ENCODE measurements around the gene PDZRN3. TPM values are rescaled to one million over a fixed set of nuclear protein-coding genes. Genes with fewer than 3 reads are reported as not detected.

Gene PDZRN3
- total and polyA plus RNA-seq, 3 donors from 2014 or later: 15.8 to 30.8 (median 23.1) TPM

- no peak overlapping the region for H3K4me3 ChIP-seq
- no peak for TF ChIP-seq POLR2A (IDR thresholded peaks at IDR 0.05)
- no peak for TF ChIP-seq CTCF (IDR thresholded peaks at IDR 0.05)
- H3K9me3 ChIP-seq: no peaks in the 10 kb centered on the region
- intact Hi-C loops (cut with DNase I; ENCODE audit: low total_unique reads): no loop called here
- H3K4me1 ChIP-seq: peaks cover 17% of the 10 kb centered on the region
- 68 to 70% methylated on average over 10 of the region's 10 CpGs for WGBS, 2 donors
- H3K36me3 ChIP-seq (ENCODE audit: low read depth, missing control alignments): no peaks in the 10 kb centered on the region
- no peaks in the 10 kb centered on the region for H3K27me3 ChIP-seq
- no peak overlapping the region for H3K27ac ChIP-seq
- DNase-seq: peak; percentile 26
Measured at GRCh38 chr3:73561494-73561893, 63.2 kb downstream of the PDZRN3 start.

DNA sequence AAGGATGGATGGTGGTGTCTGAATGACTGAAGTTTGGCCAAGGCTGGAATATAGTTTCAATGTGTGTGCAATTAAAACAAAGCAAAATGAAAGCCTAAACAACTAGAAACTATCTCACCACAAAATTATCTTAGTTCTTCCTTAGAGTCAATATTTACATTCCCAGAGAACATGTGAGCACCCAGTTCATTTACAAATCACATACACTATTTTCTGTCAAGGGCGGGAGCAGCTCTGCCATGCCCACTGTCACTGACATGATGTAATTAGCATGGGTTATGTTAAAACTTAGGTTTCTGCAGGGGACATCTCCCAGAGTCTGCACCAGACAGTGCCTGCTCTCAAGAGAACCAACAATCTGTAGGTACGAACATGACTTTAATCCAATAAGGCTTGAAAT, 65.0 kb downstream of the PDZRN3 start:
- no peak overlapping the region for H3K27ac ChIP-seq
- intact Hi-C loops (cut with DNase I; ENCODE audit: low total_unique reads): no loop called here
- no peak overlapping the region for H3K4me3 ChIP-seq
- H3K27me3 ChIP-seq: no peaks in the 10 kb centered on the region
- H3K36me3 ChIP-seq (ENCODE audit: low read depth, missing control alignments): no peaks in the 10 kb centered on the region
- 87 to 94% methylated on average over 2 of the region's 2 CpGs for WGBS, 2 donors
- DNase-seq: no peak
- peaks cover 17% of the 10 kb centered on the region for H3K4me1 ChIP-seq
- H3K9me3 ChIP-seq: no peaks in the 10 kb centered on the region
- TF ChIP-seq POLR2A (IDR thresholded peaks at IDR 0.05) (no peak), CTCF (IDR thresholded peaks at IDR 0.05) (no peak)

GRCh38 chr3:73558727-73559075, 66.0 kb downstream of the PDZRN3 start:
- TF ChIP-seq CTCF (IDR thresholded peaks at IDR 0.05): no peak
- TF ChIP-seq POLR2A (IDR thresholded peaks at IDR 0.05): no peak
- intact Hi-C loops (cut with DNase I; ENCODE audit: low total_unique reads): no loop called here
- no peak overlapping the region for H3K27ac ChIP-seq
- H3K9me3 ChIP-seq: no peaks in the 10 kb centered on the region
- no peaks in the 10 kb centered on the region for H3K36me3 ChIP-seq (ENCODE audit: low read depth, missing control alignments)
- no peaks in the 10 kb centered on the region for H3K27me3 ChIP-seq
- no peak overlapping the region for H3K4me3 ChIP-seq
- H3K4me1 ChIP-seq: peaks cover 17% of the 10 kb centered on the region
- DNase-seq: no peak
- WGBS, 2 donors: 46 to 67% methylated on average over 4 of the region's 4 CpGs

DNA sequence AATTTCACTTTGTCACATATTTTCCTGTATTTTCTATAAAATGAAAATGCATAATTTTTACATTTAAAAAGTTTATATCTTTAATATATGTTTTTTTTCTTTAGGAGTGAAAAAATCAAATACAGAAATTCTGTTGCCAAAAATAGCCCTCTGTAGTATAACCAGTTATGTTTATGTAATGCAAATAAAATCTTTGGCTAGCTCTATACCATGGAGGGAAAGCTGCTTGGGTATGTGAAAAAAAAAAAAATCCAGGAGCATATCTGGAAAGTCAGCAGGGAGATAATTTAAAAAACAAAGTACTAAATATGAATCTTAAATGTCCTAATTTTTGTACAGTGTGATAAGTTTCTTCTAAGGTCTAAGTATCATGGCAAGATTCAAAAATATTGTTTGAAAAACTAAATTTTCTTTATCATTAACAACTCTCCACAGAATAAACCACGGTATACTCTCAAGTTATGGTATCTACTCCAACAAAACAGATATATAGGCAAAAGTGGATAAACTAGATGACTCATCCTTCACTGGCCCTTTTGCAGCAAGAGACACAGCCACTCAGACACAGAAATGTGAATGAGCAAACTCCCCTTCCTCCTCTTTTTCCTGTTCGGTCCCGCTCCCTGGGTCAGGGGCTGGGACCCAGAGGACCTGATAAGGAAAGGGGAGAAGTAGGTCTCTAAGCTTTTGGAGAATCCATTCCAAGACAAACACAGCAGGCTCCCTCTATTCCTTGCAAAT, 66.6 kb downstream of the PDZRN3 start:
- Histone ChIP-seq H3K27ac (no peak overlapping the region), H3K36me3 (ENCODE audit: low read depth, missing control alignments) (no peaks in the 10 kb centered on the region), H3K9me3 (no peaks in the 10 kb centered on the region), H3K4me3 (no peak overlapping the region), H3K27me3 (no peaks in the 10 kb centered on the region), H3K4me1 (peaks cover 17% of the 10 kb centered on the region)
- intact Hi-C loops (cut with DNase I; ENCODE audit: low total_unique reads): no loop called here
- TF ChIP-seq POLR2A (IDR thresholded peaks at IDR 0.05): no peak
- WGBS, 2 donors: 44 to 47% methylated on average over 3 of the region's 3 CpGs
- no peak for DNase-seq

DNA sequence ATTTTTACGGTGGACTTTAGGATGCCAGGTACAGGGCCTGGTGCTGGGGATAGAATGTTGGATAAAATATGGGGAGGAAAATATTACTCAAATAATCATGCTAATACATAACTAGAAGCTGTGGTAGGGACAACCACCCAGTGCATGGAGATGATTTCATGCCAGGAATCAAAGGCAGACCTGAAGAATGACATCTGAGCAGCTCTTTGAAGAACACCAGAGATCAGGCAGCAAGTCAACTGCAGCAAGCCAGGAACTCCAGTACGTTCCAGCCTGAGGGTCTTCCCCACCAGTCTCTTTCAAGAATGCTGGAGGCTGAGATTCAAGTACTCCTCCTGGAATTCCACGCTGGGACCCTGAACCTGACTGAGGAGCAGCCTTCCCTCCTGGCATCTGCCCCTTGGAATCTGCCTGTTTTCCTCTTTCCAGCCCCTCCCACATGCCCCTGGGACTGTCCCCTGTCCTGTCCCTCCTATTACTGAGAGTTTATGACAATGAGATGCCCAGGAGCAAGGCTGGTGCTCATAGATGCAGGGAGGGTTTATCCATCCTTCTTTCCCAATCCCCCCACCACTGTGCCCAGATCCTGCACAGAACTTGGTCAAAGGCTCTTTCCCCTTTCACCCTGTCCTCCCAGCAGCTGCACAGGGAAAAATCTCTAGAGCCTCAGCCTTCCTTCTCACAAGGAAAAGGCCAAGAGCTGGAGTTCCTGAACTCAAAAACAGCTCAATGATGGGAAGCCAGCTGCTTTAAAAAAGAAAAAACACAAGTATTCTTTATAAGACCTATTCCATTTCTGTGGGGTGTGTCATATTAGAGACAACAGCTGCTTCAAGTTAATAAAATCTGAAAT, 68.0 kb downstream of the PDZRN3 start:
- 58 to 77% methylated on average over 3 of the region's 3 CpGs for WGBS, 2 donors
- no peak for TF ChIP-seq CTCF (IDR thresholded peaks at IDR 0.05)
- DNase-seq: no peak
- Histone ChIP-seq H3K4me1 (peaks cover 17% of the 10 kb centered on the region), H3K4me3 (no peak overlapping the region), H3K27me3 (no peaks in the 10 kb centered on the region), H3K27ac (peak overlapping the region in 1 of 2 donors; percentile 5), H3K36me3 (ENCODE audit: low read depth, missing control alignments) (no peaks in the 10 kb centered on the region), H3K9me3 (no peaks in the 10 kb centered on the region)
- intact Hi-C loops (cut with DNase I; ENCODE audit: low total_unique reads): no loop called here
